NCI-H226 (cell line): ENCODE results near the gene SOX18.
"Not testable (repeated sequence)": the region's sequence is repeated elsewhere in the genome, so short reads cannot be mapped to it uniquely, and the experiment has no call there.

ENCODE experiments used
- DNase-seq: peaks from one replicate; pipeline ENCODE4 v3.0.0-alpha.2; 2015

The SOX18 gene

DNA sequence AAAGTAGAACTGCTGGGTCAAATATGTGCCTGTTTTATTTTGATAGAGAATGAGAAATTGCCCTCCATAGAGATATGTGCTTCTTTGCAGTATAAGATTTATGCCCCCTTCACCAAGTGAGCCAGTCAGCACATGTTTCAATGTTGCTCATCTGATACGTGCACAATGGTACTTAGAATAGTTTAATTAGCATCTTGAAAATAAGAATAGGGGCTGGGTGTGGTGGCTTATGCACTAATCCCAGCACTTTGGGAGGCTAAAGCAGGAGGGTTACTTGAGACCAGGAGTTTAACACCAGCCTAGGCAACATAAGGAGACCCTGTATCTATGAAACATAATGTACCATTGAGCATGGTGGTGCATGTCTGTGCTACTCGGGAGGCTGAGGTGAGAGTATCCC, 33.8 kb downstream of the SOX18 start:
- no peak for DNase-seq

GRCh38 chr20:64012385-64013154, 36.9 kb downstream of the SOX18 start:
- not testable (repeated sequence) for DNase-seq

- no peak for DNase-seq
Observed at GRCh38 chr20:64011366-64011779, 38.1 kb downstream of the SOX18 start.

GRCh38 chr20:64010711-64011237, 38.7 kb downstream of the SOX18 start:
- DNase-seq: no peak

DNA sequence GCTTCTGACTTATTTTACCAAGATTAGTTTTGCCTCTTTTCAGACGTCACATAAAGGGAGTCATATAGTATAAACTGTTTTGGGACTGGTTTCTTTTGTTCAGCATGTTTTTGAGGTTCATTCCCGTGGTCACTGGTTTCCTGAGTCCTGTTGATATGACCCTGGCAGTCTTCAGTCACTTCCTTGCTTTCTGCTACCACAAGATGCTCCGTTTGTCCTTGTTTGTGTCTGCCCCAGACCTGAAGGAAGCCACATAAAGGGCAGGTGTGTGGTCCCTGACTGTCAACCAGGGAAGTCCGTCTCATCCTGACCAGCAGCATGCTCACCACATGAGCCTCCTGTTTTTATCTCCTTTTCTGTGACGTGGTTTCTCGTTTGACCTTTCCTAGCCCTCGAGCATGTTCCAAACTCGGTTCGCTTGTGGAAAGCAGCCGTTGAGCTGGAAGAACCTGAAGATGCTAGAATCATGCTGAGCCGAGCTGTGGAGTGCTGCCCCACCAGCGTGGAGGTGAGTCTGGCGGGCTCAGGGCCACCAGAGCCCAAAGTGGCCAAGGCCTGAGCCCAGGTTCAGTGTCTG, 39.5 kb downstream of the SOX18 start:
- DNase-seq: no peak

- DNase-seq: no peak
Observed at GRCh38 chr20:64006902-64007301, 42.5 kb downstream of the SOX18 start.

DNA sequence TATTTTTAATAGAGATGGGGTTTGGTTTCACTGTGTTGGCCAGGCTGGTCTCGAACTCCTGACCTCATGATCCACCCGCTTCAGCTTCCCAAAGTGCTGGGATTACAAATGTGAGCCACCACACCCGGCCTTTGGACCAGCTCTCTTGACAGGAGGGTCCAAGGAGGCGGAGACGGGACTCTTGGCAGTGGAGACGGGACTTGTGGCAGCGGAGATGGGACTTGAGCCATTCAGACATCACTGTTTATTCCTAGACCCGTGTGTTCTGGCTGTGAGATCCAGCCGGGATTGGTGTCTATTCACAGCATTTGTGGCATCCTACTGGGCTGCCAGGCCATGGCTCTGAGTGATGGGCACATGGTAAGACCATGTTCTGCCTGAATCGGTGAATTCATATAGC, 42.9 kb downstream of the SOX18 start:
- DNase-seq: no peak

DNA sequence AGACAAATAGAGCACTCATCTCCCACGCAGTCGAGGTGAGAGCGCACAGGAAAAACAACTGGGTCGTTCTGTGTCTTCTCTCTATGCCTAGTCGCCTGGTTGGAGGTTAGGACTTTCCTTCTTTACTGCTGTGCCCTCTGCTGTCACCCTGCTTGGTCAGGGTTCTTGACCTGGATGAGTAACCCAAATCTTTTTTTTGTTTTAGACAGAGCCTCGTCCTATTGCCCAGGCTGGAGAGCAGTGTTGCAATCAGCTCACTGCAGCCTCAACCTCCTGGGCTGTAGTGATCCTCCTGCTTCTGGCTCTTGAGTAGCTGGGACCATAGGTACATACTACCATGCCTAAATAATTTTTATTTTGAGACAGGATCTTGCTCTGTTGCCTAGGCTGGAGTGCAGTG, 44.0 kb downstream of the SOX18 start:
- no peak for DNase-seq

DNA sequence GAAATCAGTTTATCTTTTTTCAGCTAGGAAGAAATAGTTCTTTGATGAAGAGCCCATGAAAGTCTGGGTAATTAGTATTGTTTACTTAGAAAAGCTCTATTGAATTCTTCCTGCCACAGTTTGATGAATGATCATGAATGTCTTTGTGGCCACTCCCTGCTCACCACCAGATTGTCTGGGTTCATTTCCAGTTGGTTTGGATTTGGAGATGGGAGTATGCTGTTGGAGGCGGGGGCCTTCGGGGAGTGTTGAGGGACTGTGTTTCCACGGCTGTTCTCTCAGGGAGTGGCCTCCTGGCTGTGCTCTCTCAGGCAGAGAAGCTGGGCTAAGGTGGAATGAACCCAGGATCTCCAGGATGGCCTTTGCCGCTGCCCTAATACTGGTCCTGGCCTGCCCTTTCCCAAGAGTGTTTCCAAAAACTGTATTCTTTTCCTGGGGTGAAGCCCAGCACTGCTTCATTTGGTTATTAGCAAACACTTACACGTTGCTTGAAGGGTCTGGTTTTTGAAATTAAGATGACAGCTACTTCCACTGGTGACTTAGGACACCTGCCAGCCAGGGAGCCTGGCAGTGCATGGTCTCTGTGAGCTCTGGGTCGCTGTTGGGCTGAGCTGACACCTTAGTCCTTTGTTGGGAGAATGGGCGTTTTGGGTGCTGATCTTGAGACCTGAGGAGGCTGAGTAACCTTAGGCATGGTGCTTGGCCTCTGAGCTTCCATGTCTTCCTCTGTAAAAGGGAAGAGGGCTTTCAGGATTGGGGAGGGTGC, 45.3 kb downstream of the SOX18 start:
- DNase-seq: no peak

DNA sequence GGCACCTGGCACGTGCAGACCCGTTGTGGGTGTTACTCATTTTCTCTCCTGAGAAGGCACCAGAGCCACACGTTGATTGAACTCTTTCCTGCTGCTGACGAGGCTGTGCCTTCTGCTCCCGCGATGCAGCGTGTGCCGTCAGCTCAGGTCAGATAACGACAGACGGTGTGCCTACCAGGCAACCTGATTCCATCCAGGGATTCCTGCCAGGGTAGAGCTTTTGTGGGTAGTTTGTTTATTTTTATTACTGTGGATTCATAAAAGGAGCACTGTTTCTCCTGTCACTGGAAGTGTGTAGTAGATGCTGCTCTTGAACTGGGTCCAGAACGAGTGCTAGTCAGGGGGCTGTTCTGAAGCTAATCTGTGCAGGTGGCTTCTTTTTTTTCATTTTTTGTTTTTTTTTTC, 47.8 kb downstream of the SOX18 start:
- no peak for DNase-seq

- no peak for DNase-seq
Observed at GRCh38 chr20:64000906-64001305, 48.5 kb downstream of the SOX18 start.
